ENCODE measurements around the gene RRP1. TPM values are rescaled to one million over a fixed set of nuclear protein-coding genes. Genes with fewer than 3 reads are reported as not detected.
A peak's percentile ranks its signal among the peaks of the same experiment; 100 is the strongest.

RRP1 gene
- total and polyA plus RNA-seq, 9 of the 15 experiments (the other 6 are each of a cell fraction or from before 2014, with no cell fraction given) = 0.89 to 105 (median 51.6) TPM

- TF ChIP-seq ATF1 (CRISPR knock-in tag; IDR thresholded peaks at IDR 0.05) (no peak), ATF1 (tag; IDR thresholded peaks at IDR 0.05) (no peak), ZNF785 (CRISPR knock-in tag; IDR thresholded peaks at IDR 0.05) (no peak), ZFPM2 (CRISPR knock-in tag; IDR thresholded peaks at IDR 0.05) (no peak), NFRKB (IDR thresholded peaks at IDR 0.05; ENCODE audit: low read depth) (no peak), ILF3 (IDR thresholded peaks at IDR 0.05; ENCODE audit: borderline replicate concordance) (no peak), HMG20A (CRISPR knock-in tag; conservative IDR thresholded peaks at IDR 0.05) (no peak), NCOA4 (IDR thresholded peaks at IDR 0.05; ENCODE audit: partially characterized antibody) (no peak), ZNF644 (tag; IDR thresholded peaks at IDR 0.05; ENCODE audit: low read depth) (no peak)
- TF ChIP-seq, protein P1, sequence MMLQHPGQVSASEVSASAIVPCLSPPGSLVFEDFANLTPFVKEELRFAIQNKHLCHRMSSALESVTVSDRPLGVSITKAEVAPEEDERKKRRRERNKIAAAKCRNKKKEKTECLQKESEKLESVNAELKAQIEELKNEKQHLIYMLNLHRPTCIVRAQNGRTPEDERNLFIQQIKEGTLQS (IDR thresholded peaks at IDR 0.05) = peak; percentile 18; the same call in 1 of the 2 replicates
- TF ChIP-seq, protein P1 (CRISPR knock-in tag; conservative IDR thresholded peaks at IDR 0.05) = no peak
- TF ChIP-seq, protein P2, sequence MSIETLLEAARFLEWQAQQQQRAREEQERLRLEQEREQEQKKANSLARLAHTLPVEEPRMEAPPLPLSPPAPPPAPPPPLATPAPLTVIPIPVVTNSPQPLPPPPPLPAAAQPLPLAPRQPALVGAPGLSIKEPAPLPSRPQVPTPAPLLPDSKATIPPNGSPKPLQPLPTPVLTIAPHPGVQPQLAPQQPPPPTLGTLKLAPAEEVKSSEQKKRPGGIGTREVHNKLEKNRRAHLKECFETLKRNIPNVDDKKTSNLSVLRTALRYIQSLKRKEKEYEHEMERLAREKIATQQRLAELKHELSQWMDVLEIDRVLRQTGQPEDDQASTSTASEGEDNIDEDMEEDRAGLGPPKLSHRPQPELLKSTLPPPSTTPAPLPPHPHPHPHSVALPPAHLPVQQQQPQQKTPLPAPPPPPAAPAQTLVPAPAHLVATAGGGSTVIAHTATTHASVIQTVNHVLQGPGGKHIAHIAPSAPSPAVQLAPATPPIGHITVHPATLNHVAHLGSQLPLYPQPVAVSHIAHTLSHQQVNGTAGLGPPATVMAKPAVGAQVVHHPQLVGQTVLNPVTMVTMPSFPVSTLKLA (conservative IDR thresholded peaks at IDR 0.05) = no peak
Measured at GRCh38 chr21:43782431-43783097, 6.8 kb upstream of the RRP1 start (continued).

All from K562 (cell line).